ENCODE data around the gene DAB2IP. TPM values are rescaled to one million over a fixed set of nuclear protein-coding genes. Genes with fewer than 3 reads are reported as not detected.
"Not testable (repeated sequence)": the region's sequence is repeated elsewhere in the genome, so short reads cannot be mapped to it uniquely, and the experiment has no call there.

DAB2IP gene
- total and polyA plus RNA-seq, 2 donors: 16.8 to 42.3 TPM

- not testable (repeated sequence) for H3K27ac ChIP-seq (ENCODE audit: low read depth); H3K4me1 ChIP-seq (ENCODE audit: insufficient read depth); H3K4me3 ChIP-seq (ENCODE audit: low read depth, low read length); H3K36me3 ChIP-seq (ENCODE audit: insufficient read depth); DNase-seq (ENCODE audit: extremely low spot score)
- WGBS: 89% methylated on average over 7 of the region's 7 CpGs
These were observed 32.5 kb upstream of the DAB2IP start for GRCh38 chr9:121618910-121619309.

- no peaks in the 10 kb centered on the region for H3K4me1 ChIP-seq (ENCODE audit: insufficient read depth)
- H3K27ac ChIP-seq (ENCODE audit: low read depth): no peak overlapping the region
These were observed 31.7 kb upstream of the DAB2IP start for GRCh38 chr9:121619545-121620324.

GRCh38 chr9:121620325-121620673, 31.1 kb upstream of the DAB2IP start:
- Histone ChIP-seq H3K4me1 (ENCODE audit: insufficient read depth) (no peaks in the 10 kb centered on the region), H3K27ac (ENCODE audit: low read depth) (no peak overlapping the region), H3K36me3 (ENCODE audit: insufficient read depth) (no peaks in the 10 kb centered on the region), H3K4me3 (ENCODE audit: low read depth, low read length) (no peak overlapping the region)
- no peak for DNase-seq (ENCODE audit: extremely low spot score)
- 80% methylated on average over 3 of the region's 3 CpGs for WGBS

More at GRCh38 chr9:121619545-121620324, 31.7 kb upstream of the DAB2IP start:
- WGBS: 73% methylated on average over 11 of the region's 11 CpGs
- Histone ChIP-seq H3K4me3 (ENCODE audit: low read depth, low read length) (no peak overlapping the region), H3K36me3 (ENCODE audit: insufficient read depth) (no peaks in the 10 kb centered on the region)
- DNase-seq (ENCODE audit: extremely low spot score): no peak

GRCh38 chr9:121620777-121621449, 30.5 kb upstream of the DAB2IP start:
- 66% methylated on average over 3 of the region's 3 CpGs for WGBS
- Histone ChIP-seq H3K36me3 (ENCODE audit: insufficient read depth) (no peaks in the 10 kb centered on the region), H3K4me1 (ENCODE audit: insufficient read depth) (no peaks in the 10 kb centered on the region), H3K27ac (ENCODE audit: low read depth) (no peak overlapping the region), H3K4me3 (ENCODE audit: low read depth, low read length) (no peak overlapping the region)
- no peak for DNase-seq (ENCODE audit: extremely low spot score)

- Histone ChIP-seq H3K4me1 (ENCODE audit: insufficient read depth) (no peaks in the 10 kb centered on the region), H3K36me3 (ENCODE audit: insufficient read depth) (no peaks in the 10 kb centered on the region), H3K4me3 (ENCODE audit: low read depth, low read length) (no peak overlapping the region), H3K27ac (ENCODE audit: low read depth) (no peak overlapping the region)
- no peak for DNase-seq (ENCODE audit: extremely low spot score)
- WGBS: 77% methylated on average over 14 of the region's 14 CpGs
These were observed 28.8 kb upstream of the DAB2IP start for GRCh38 chr9:121622387-121623203.

- not testable (repeated sequence) for H3K36me3 ChIP-seq (ENCODE audit: insufficient read depth); DNase-seq (ENCODE audit: extremely low spot score); H3K4me3 ChIP-seq (ENCODE audit: low read depth, low read length); H3K27ac ChIP-seq (ENCODE audit: low read depth); H3K4me1 ChIP-seq (ENCODE audit: insufficient read depth)
- WGBS: 100% methylated on average over 2 of the region's 2 CpGs
These were observed 28.0 kb upstream of the DAB2IP start for GRCh38 chr9:121623430-121623829.

- DNase-seq (ENCODE audit: extremely low spot score): no peak
- no peak overlapping the region for H3K4me3 ChIP-seq (ENCODE audit: low read depth, low read length)
- no peaks in the 10 kb centered on the region for H3K36me3 ChIP-seq (ENCODE audit: insufficient read depth)
- no peak overlapping the region for H3K27ac ChIP-seq (ENCODE audit: low read depth)
- no peaks in the 10 kb centered on the region for H3K4me1 ChIP-seq (ENCODE audit: insufficient read depth)
- WGBS: 43% methylated on average over 3 of the region's 3 CpGs
These were observed 25.8 kb upstream of the DAB2IP start for GRCh38 chr9:121625590-121625989.

- 75% methylated on average over 4 of the region's 4 CpGs for WGBS
- Histone ChIP-seq H3K27ac (ENCODE audit: low read depth) (no peak overlapping the region), H3K4me3 (ENCODE audit: low read depth, low read length) (no peak overlapping the region), H3K36me3 (ENCODE audit: insufficient read depth) (no peaks in the 10 kb centered on the region), H3K4me1 (ENCODE audit: insufficient read depth) (no peaks in the 10 kb centered on the region)
- no peak for DNase-seq (ENCODE audit: extremely low spot score)
These were observed 25.4 kb upstream of the DAB2IP start for GRCh38 chr9:121626012-121626411.

- H3K36me3 ChIP-seq (ENCODE audit: insufficient read depth): no peaks in the 10 kb centered on the region
- no peak overlapping the region for H3K4me3 ChIP-seq (ENCODE audit: low read depth, low read length)
- DNase-seq (ENCODE audit: extremely low spot score): no peak
- H3K27ac ChIP-seq (ENCODE audit: low read depth): no peak overlapping the region
- 65% methylated on average over 6 of the region's 6 CpGs for WGBS
- H3K4me1 ChIP-seq (ENCODE audit: insufficient read depth): no peaks in the 10 kb centered on the region
These were observed 24.0 kb upstream of the DAB2IP start for GRCh38 chr9:121627427-121627826.

GRCh38 chr9:121628401-121628800, 23.0 kb upstream of the DAB2IP start:
- DNase-seq (ENCODE audit: extremely low spot score): no peak
- Histone ChIP-seq H3K4me3 (ENCODE audit: low read depth, low read length) (no peak overlapping the region), H3K4me1 (ENCODE audit: insufficient read depth) (no peaks in the 10 kb centered on the region), H3K27ac (ENCODE audit: low read depth) (no peak overlapping the region), H3K36me3 (ENCODE audit: insufficient read depth) (no peaks in the 10 kb centered on the region)
- 92% methylated on average over 4 of the region's 4 CpGs for WGBS

GRCh38 chr9:121631115-121631514, 20.3 kb upstream of the DAB2IP start:
- Histone ChIP-seq H3K27ac (ENCODE audit: low read depth) (no peak overlapping the region), H3K4me1 (ENCODE audit: insufficient read depth) (no peaks in the 10 kb centered on the region), H3K36me3 (ENCODE audit: insufficient read depth) (no peaks in the 10 kb centered on the region), H3K4me3 (ENCODE audit: low read depth, low read length) (no peak overlapping the region)
- no peak for DNase-seq (ENCODE audit: extremely low spot score)
- 92% methylated on average over 3 of the region's 3 CpGs for WGBS

- WGBS: 81% methylated on average over 18 of the region's 18 CpGs
- Histone ChIP-seq H3K36me3 (ENCODE audit: insufficient read depth) (no peaks in the 10 kb centered on the region), H3K27ac (ENCODE audit: low read depth) (no peak overlapping the region), H3K4me1 (ENCODE audit: insufficient read depth) (no peaks in the 10 kb centered on the region), H3K4me3 (ENCODE audit: low read depth, low read length) (no peak overlapping the region)
- DNase-seq (ENCODE audit: extremely low spot score): no peak
These were observed 19.4 kb upstream of the DAB2IP start for GRCh38 chr9:121631978-121632418.

- H3K4me1 ChIP-seq (ENCODE audit: insufficient read depth): no peaks in the 10 kb centered on the region
- no peak overlapping the region for H3K27ac ChIP-seq (ENCODE audit: low read depth)
These were observed 18.2 kb upstream of the DAB2IP start for GRCh38 chr9:121633119-121633714.

More at GRCh38 chr9:121633119-121633714, 18.2 kb upstream of the DAB2IP start:
- 65% methylated on average over 9 of the region's 9 CpGs for WGBS
- no peak for DNase-seq (ENCODE audit: extremely low spot score)
- Histone ChIP-seq H3K36me3 (ENCODE audit: insufficient read depth) (no peaks in the 10 kb centered on the region), H3K4me3 (ENCODE audit: low read depth, low read length) (no peak overlapping the region)

Data from urinary bladder (tissue), 4 donors.